Amniotic epithelial cell (primary cell): ENCODE results near the gene STK24.
A peak's percentile ranks its signal among the peaks of the same experiment; 100 is the strongest.

Experiments used
- DNase-seq: peaks from one replicate; pipeline ENCODE4 v3.0.0-alpha.2; 2010; ENCODE audit warnings: low read depth

Gene STK24

DNA sequence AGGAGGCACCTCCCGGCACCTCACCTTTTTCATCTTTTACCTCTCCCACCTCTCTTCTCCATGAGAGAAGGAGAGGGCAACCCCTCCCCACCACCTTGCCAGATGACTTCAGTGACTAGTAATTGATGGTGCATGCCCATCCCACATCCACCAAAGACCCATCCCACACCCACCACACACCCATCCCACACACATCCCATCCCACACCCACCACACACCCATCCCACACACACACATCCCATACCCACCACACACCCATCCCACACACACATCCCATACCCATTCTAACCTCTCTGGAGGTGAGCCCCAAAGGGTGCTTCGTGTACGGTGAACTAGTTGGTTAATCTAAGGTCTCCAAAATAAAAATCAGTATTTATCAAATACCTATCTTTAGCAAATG, 44.7 kb downstream of the STK24 start:
- no peak for DNase-seq

DNA sequence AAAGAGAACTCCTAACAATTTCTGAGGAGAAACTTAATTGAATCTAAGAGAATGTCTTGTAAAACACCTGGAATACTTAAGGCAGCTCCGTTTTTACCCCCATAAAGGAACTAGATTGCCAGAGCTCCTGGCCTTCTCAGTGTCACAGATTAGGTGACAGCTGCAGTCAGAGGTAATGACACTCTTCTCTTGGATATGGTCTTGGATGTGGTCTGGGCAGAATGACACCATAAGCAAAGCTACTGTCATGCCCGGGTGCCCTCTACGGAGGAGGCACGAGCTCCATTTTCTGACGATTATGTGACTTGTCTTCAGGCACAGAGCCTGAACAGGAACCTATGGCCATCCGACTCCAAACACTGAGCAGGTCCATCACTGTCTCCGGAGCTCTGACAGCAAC, 46.7 kb downstream of the STK24 start:
- DNase-seq, result no peak

DNA sequence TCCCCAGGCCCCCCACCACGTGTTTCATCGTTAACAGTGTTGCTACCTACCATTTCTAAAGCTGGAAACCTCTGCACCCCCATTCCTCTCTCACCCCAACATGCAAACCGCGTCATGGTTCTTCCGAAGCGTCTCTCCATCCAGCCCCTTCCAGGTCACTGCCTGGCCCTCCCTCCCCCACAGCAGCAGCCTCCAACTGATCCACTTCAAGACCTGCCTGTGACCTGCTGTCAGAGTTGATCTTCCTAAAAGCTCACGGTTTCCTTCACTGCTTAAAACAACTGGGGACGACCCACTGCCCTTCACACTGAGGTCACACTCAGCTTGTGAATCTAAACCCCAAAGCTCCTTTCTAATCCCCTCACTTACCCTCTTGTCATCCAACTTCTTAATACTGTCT, 47.7 kb downstream of the STK24 start:
- DNase-seq, result no peak

DNA sequence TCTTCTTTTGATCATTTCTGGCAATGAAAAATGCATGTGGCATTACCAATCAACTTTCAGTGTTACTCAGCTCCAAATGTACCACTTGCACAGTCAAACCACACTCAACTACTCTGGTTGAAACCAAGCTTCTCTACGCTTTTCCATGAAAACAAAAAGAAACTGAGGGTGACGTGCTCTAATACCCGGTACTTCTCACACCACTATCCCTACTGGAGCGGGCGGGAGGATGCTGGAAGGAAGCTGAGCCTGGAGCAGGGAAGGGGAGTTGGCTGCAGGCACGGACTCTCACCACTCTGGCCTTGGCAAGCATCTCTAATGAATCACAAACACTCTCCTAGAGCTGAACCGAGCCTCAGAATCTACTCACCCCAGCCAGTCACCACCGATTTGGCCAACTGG, 48.2 kb downstream of the STK24 start:
- DNase-seq, result peak; percentile 64

DNA sequence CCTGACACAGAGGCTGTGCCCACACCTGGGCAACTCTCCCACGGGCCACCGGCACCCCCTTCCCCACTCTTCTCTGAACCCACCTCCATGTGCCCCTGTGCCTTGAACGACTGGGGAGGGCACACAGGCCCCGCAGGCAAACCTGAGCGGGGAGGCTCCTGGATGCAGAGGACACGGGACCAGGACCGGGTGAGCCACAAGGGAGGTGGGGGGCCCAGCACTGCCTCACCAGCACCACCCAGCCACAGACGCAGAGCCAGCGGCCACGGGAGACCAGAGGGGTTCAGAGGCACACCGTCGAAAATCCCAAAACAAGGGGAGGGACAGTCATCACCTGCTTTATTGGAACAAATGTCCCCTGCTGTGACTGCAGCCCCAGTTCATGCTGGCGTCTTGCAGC, 49.4 kb downstream of the STK24 start:
- no peak for DNase-seq

DNA sequence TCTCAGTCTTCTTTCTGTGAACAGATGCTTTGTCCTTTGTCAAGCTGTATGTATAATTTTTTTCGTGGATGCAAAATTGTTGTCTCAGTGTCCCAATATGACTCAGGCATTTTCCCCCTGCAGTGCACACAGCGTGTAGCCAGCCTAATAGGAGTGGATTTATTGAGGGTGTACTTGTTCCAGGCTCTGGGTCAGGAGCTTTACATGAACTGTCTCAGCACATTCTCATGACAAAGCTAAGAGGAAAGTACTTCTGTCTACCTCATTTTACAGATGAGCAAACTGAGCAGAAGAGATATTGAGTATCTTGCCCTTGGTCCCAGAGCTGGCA, 50.8 kb downstream of the STK24 start:
- DNase-seq, result no peak

DNA sequence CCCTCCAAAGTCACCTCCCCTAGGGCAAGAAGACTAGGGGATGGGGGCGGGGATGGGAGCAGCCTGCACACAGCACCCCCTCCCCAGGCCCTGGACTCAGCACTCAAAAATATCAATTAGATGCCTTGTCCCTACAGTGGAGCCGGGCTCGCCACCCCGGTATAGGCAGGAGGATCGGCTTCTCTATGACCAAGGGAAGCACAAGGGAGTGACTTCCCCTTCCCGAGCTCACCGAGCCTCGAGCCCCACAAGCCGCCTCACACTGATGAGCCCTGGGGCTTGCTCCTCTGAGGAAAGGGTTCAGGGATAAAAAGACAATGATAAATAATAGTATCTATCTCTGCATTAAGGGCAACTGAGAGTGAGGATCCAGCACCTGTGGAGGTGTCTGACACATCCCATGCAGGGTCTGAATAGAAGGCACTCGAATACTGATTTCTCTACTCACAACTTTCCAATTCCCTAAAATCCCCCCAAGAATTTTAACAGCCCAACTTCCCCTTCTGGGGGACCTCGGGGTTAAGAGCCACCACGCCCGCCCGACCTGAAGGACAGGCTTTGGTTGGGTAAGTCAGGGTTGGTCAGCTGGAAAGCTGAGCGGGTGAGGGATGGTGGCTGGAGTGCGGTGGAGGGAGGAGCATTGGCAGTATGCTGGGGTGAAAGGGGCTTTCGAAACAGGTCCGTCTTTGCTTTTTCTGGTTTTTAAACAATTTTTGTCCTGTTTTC, 51.3 kb downstream of the STK24 start:
- DNase-seq, result no peak

DNA sequence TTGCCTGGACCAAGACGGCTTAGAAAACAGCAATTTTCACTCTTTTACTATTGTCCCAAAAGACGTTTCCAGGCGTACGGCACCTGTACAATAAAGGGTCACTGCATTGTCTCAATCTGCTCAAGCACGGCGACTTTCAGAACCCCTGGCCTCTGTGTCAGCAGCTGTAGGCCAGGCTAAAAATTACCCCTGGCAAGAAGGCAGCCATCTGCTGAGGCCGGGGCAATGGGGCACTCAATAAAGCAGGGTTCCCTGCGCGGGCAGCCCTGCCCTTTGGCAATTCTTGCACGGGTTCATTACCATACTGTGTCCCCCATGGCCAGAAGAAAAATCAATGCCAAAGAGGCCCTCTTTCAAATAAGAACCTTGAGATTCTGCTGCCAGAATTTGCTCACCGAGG, 52.1 kb downstream of the STK24 start:
- DNase-seq, result no peak

DNA sequence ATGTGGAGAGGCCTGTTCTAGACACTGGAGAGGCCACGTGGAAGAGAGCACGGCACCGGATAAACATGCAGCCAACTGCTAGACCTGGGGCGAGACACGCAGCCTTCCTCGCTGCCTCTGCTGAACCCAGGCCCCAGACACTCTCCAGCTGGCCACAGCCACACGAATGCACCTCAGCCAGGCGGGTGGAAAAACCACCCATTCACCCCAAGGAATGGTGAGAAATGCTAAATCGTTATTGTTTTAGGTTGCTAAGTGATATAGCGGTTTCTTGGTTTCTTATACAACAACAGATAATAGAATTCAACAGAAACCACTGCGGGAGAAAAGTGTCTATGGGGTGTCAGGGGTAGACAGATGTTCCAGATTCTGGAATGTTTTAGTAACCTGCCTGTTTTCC, 52.5 kb downstream of the STK24 start:
- DNase-seq, result no peak

DNA sequence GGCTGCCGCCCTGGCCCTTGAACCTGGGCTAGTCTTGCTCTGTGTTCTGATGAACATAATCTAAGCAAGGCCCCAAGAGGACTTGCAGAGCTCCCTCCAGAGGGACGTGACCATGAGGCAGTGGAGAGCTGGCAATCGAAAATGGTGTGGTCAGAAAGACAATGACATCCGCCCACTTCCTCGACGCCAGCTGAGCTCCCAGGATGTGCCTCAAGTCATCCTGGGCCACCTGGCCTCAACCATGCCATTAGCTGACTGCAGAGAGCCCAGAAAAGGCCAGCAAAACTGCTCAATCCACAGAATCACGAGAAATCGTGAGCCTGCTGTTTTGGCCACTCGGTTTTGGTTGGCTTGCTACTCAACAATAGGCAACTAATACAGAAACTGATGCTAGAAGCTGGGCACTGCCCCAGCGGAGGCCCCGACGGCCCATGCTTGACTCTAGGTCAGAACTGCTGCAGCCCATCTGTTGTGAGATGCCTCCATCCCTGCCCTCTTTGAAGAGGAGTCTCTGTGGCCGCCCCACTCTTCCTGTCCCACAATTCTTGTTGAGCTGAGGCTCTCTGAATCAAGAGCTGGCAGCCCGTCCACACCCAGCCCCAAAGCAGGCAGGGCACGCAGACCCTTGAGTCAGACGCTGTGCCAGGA, 53.3 kb downstream of the STK24 start:
- no peak for DNase-seq

DNA sequence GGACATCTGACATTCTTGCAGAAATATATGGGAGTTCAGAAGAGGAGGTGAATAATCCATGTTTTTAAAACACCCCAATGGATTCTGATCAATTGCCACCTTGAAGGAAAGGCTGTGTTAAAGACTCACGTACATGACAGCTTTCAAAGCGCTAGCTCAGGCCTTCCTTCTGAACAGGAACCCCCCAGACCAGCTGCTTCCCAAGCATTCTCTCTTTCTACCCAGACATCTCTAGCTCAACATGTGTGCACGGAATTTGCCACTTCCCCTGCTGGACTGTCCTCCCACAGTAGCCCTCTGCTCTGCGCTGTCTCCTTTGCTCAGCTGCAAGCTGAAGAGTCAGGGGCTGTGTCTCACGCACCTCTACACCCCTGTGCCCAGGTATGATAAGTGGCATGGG, 54.5 kb downstream of the STK24 start:
- no peak for DNase-seq

DNA sequence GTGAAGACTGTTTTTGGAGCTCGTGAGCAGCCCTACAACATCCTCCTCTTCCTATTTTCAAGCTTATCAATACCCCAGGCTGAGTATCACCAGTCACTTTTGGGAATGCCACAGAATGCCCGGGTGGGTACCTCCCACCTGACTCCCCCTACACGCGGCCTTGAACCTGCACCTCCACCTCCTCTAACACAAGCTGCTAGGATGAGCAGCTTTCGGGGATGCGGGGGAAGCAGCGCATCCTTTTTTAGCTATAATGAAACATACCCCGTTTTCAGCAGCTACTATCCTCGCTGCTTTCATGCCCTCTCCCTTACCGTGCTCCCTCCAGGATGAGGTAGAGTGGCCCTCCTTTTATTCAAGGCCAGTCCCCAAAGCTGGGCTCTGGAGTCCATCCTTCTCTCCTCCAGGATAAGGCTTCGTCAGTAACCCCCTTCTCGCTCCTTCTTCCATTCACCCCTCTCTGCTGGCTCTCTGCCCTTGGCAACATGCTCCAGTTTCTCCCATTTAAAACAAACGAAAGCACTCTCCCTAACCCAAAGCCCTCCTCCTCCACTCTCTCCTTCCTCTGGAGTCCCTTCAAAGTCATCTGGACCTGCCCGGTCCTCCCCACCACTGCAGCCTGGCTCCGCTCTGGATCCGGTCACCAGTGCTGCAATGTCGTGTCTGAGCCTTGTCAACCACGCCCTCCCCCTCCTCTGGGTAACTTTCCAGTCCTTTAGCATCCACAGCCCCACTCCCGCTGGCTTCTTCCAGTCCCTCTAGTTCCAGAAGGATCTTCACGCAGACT, 55.3 kb downstream of the STK24 start:
- DNase-seq, result no peak

DNA sequence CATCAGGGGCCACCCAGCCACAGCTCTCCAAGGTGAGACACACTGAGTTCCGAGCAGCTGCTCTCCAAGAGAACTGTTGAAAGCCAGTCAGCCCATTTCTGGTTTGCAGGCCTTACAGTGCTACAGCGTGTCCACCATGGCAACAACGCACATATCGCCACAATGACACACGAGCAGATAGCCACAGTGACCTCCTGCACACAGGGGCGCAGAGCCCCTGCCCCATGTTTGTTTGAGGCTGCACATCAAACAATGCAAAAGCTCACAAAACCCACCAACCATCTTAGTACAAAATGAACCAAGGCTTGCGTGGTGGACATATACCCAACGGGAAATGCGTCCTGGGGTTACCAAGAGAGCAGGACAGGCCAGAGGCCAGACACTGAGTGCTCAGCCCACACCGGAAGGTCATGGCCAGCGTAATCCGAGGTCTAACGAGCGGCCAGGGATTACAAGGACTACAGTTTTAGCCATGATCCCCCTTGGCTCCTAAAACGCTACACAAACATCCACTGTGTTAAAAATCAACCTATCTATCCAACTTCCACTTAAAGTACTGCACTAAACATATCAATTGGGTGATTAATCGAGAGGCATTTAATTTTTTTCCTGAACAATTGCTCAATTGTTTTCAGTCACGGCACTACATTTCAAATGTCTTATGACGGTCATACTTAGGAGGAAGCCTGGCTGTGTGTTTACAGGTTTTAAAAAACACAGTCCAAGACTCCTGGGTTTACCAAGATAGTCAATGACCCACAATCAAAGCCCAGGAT, 56.0 kb downstream of the STK24 start:
- no peak for DNase-seq

DNA sequence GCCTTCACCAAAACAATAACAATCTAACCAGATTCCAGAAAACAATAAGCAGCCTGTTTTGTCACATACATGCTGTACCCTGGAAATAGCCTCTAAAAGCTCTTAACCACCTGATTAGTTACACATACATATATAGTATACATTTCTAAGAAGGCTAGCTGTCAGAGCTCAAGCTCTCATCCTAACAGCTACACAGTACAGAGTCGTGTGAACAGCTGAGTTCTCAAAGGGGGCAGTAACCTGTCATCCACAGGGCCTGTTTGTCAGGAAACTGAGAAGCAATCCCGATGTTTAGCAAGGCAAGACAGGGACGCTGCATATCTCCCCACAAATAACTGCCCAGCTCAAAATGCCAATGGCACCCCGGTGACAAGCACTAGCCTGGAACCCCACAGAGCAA, 56.9 kb downstream of the STK24 start:
- no peak for DNase-seq

DNA sequence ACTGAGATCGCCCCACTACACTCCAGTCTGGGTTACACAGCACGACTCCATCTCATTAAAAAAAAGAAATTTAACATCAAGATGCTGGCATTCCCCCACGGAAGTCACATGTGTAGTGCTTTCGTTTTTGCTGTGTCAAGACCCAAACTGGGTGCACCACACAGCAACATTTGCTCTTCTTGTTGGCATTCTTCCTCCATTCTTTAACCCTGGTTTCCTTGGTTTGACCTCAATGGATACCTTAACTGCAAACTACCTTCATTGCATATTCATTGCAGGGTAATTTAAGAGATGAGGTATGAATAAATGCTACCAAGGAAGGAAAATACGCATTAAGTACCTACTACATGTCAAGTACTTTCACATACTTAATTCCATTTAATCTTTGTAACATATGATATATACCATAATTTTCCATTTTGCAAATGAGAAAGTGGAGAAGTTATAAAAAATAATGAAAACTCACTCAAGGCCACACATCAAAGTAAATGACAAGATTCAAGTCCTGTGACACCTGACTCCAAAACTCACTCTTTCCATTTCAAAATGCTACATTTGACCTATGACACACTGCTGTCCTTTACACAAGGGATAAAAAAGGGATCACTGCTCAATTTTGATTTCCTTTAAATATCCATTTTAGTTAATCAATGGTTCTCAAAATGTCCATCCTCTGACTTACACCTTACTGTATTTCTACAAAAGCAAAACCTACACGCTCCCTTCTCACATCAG, 59.2 kb downstream of the STK24 start:
- DNase-seq, result no peak

DNA sequence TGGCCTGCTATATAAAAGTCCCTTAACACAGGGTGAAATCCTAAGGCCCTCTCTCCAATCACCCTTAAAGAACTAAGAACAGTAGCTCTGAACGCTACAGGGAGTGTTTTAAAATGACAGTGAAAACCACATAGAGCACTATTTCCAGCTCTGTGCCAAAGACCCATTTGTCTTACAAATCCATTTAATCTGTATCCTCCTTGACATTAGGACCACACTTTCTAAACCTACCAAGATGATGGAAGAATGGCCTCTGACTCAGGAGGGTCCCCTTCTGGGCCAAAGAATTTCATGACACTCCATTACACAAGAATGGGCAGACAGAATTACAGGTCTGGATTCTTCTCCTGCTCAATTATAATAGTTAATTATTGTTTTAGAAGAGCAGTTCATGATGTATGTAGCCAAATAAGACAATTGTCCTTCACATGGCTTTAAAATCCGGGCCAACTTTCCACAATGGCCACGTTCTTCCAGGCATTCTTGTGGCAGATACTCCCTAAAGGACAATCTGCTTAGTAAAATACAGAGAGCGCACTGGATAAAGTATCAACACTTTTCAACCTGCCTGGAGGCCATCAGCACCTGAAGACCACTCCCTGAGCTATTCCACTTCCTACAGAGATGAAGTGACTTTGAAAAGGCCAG, 61.0 kb downstream of the STK24 start:
- peak; percentile 38 for DNase-seq

DNA sequence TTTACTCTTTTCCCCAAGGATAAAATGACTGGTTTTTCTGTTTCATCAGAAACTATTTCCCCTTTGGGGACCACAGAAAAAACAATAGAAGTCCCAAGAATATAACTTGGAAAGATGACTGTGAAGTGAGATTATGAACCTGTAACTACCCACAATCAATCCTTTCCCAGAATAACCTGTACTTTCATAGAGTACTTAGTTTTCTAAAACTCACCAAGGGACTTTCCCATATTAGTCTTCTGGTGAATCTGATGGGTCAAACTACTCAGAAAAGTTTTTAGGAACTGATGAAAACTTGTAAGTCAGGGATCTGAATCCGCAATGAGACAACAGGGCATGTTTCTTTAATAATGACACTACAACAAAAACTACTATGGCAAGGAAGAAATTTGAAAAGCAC, 62.6 kb downstream of the STK24 start:
- no peak for DNase-seq

DNA sequence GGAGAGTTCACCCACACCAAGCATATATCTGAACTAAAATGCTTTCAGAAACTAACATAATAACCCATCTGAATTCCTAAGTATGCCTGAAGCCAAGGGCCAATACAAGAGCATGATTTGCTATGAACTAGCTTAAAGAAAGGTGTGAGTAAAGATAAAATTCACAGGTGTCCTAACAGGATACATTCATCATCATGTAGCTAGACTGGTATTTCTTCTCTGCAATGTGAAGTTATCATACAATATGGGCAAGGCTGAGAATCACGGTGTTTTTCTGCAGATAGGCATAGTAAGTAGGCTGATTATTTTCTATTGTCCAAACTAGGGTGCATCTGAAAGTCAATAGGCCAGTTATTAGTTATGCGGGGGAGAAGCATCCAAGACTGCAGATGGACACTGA, 63.1 kb downstream of the STK24 start:
- DNase-seq, result no peak

DNA sequence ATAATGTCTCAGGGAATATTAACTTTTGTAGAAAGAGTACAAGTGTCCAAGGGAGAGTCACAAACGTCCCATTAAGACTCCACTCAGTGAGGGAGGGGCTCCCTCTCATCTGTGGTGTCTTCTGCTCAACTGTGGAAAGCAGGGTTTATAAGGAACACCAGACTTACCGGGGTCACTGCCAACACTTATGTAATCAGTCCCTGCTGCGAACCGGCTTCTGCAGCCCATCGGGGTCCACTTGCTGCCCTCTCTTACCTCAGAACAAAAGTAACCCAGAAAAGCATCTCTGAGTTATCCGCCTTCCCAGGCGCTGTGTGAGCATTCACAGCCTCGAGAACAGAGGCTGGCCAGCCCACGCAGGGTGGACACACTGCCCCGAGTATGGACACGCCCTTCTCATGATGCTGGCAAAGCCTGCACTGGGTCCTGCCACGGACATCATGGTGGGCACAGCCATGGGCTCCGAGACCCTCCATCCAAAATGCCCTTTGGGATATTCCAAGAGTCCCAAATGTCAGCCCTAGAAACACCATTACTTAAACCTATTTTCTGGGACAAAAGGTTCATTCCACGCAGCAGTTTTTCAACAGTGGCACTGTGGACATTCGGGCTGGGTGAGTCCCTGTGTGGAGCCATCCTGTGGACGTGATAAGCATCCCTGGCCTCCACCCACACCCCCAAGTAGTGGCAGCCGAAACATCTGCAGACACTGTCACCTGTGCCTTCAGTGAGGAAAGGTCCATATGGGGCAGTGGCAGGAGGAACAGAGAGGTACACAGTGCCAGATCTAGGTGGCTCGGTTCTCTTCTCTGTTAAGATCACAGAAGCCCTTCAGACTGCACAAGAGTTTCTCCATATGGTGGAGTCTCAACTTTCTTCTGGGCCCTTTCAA, 63.9 kb downstream of the STK24 start:
- no peak for DNase-seq

DNA sequence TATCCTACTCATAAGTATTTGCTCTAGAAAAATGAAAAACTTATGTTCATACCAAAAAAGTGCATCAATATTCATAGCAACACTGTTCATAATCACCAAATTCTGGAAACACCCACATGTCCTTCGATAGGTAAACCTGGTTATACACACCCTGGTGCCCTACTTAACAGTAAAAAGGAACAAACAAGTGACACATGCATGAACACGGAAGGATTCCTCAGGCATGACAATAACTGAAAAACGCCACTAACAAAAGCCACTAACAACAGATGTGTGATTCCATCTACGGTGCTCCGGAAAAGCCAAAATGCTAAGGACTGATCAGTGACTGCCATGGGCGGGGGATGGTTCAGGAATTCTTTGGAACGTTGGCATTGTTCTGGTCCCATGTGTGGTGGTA, 65.5 kb downstream of the STK24 start:
- no peak for DNase-seq

DNA sequence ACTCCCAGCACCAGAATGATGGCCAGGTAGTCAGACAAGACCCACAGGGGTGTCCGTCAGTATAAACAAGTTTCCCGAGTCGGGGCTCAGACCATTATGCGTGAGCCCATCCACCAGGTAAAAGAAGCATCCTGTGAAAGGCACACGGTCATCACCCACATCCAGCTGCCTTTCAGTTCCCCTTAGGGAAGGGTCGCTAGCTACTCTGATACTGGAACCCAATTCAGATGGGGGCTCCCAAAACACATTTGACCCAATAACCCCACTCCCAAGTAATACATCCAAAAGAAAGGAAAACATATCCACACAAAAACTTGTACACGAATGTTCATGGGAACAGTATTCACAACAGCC, 66.8 kb downstream of the STK24 start:
- no peak for DNase-seq
